Measurements from ENCODE around the gene WNT5A. TPM values are rescaled to one million over a fixed set of nuclear protein-coding genes. Genes with fewer than 3 reads are reported as not detected.

WNT5A gene
- total RNA-seq: 11.1 to 24.5 TPM (median 11.6 TPM) in 3 replicates
- long read RNA-seq, partial matches to known transcripts: 2 of 7 reads
- long read RNA-seq, other reads (novel, unspliced or antisense): 4 of 7 reads

DNA sequence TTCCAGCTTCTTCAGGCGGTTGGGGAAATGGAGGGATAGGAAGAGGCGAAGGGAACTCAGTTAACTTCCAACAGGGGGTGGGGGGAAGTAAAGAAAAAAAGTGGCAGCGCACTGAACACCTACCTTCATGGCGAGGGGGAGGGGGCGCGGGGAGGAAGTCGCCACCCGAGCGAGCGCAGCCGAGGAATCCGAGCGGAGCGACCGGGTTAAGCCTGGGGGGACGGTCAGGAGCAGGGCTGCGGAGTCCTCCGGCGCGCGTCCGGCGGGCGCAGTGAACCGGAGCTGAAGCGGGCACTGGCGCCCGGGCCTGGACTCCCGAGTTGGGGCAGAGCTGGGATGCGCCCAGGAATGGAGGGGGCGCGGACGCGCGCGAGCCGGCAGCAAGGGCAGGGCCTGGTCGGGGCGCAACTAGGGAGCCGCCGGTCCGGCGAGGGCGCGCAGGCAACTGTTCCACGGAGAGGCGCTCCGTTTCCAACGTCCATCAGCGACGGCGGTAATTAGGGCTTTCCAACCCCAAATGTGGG is at the start of gene WNT5A:
Gene WNT5A (minus strand): TSS at position 450 of the 524 bp plus-strand sequence. CDS start 321 bp downstream, at position 129.
- H3K27me3 Mint-ChIP-seq (ENCODE audit: low read depth): peaks cover 2% of the 10 kb centered on the region
- TF ChIP-seq, protein P1, sequence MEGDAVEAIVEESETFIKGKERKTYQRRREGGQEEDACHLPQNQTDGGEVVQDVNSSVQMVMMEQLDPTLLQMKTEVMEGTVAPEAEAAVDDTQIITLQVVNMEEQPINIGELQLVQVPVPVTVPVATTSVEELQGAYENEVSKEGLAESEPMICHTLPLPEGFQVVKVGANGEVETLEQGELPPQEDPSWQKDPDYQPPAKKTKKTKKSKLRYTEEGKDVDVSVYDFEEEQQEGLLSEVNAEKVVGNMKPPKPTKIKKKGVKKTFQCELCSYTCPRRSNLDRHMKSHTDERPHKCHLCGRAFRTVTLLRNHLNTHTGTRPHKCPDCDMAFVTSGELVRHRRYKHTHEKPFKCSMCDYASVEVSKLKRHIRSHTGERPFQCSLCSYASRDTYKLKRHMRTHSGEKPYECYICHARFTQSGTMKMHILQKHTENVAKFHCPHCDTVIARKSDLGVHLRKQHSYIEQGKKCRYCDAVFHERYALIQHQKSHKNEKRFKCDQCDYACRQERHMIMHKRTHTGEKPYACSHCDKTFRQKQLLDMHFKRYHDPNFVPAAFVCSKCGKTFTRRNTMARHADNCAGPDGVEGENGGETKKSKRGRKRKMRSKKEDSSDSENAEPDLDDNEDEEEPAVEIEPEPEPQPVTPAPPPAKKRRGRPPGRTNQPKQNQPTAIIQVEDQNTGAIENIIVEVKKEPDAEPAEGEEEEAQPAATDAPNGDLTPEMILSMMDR (IDR thresholded peaks at IDR 0.05): no peak
- peak within 1 kb of the TSS; percentile 97 for H3K4me3 Mint-ChIP-seq (ENCODE audit: unreplicated experiment)
- no peaks in the 10 kb centered on the region for H3K36me3 Mint-ChIP-seq (ENCODE audit: low read depth)
- DNase-seq (ENCODE audit: low spot score): no peak
- peak within 1 kb of the TSS; percentile 79 for H3K27ac Mint-ChIP-seq (ENCODE audit: unreplicated experiment)
- peaks cover 50% of the 10 kb centered on the region for H3K4me1 Mint-ChIP-seq (ENCODE audit: low read depth)
- H3K9me3 Mint-ChIP-seq (ENCODE audit: low read depth): no peaks in the 10 kb centered on the region

- H3K27ac Mint-ChIP-seq (ENCODE audit: unreplicated experiment): no peak overlapping the region
- peaks cover 3% of the 10 kb centered on the region for H3K27me3 Mint-ChIP-seq (ENCODE audit: low read depth)
- H3K4me3 Mint-ChIP-seq (ENCODE audit: unreplicated experiment): no peak overlapping the region
- TF ChIP-seq, protein P1 (IDR thresholded peaks at IDR 0.05): no peak
- DNase-seq (ENCODE audit: low spot score): no peak
- no peaks in the 10 kb centered on the region for H3K36me3 Mint-ChIP-seq (ENCODE audit: low read depth)
- no peaks in the 10 kb centered on the region for H3K9me3 Mint-ChIP-seq (ENCODE audit: low read depth)
- H3K4me1 Mint-ChIP-seq (ENCODE audit: low read depth): peaks cover 4% of the 10 kb centered on the region
Measured at GRCh38 chr3:55534876-55535275, 47.8 kb upstream of the WNT5A start.

- H3K4me1 Mint-ChIP-seq (ENCODE audit: low read depth): peaks cover 4% of the 10 kb centered on the region
- H3K27me3 Mint-ChIP-seq (ENCODE audit: low read depth): no peaks in the 10 kb centered on the region
- TF ChIP-seq, protein P1 (IDR thresholded peaks at IDR 0.05): no peak
- no peaks in the 10 kb centered on the region for H3K9me3 Mint-ChIP-seq (ENCODE audit: low read depth)
- H3K27ac Mint-ChIP-seq (ENCODE audit: unreplicated experiment): no peak overlapping the region
- DNase-seq (ENCODE audit: low spot score): no peak
- H3K4me3 Mint-ChIP-seq (ENCODE audit: unreplicated experiment): no peak overlapping the region
- no peaks in the 10 kb centered on the region for H3K36me3 Mint-ChIP-seq (ENCODE audit: low read depth)
Measured at GRCh38 chr3:55532806-55533205, 45.7 kb upstream of the WNT5A start.

GRCh38 chr3:55531321-55531720 is 44.2 kb upstream of the WNT5A start:
- Mint-ChIP-seq H3K27ac (ENCODE audit: unreplicated experiment) (no peak overlapping the region), H3K9me3 (ENCODE audit: low read depth) (no peaks in the 10 kb centered on the region), H3K4me1 (ENCODE audit: low read depth) (peaks cover 4% of the 10 kb centered on the region), H3K27me3 (ENCODE audit: low read depth) (no peaks in the 10 kb centered on the region), H3K4me3 (ENCODE audit: unreplicated experiment) (no peak overlapping the region), H3K36me3 (ENCODE audit: low read depth) (no peaks in the 10 kb centered on the region)
- DNase-seq (ENCODE audit: low spot score): no peak
- TF ChIP-seq, protein P1 (IDR thresholded peaks at IDR 0.05): no peak

GRCh38 chr3:55527361-55527760 is 40.3 kb upstream of the WNT5A start:
- TF ChIP-seq, protein P1 (IDR thresholded peaks at IDR 0.05): no peak
- H3K27ac Mint-ChIP-seq (ENCODE audit: unreplicated experiment): no peak overlapping the region
- no peaks in the 10 kb centered on the region for H3K9me3 Mint-ChIP-seq (ENCODE audit: low read depth)
- H3K4me3 Mint-ChIP-seq (ENCODE audit: unreplicated experiment): no peak overlapping the region
- no peaks in the 10 kb centered on the region for H3K27me3 Mint-ChIP-seq (ENCODE audit: low read depth)
- no peaks in the 10 kb centered on the region for H3K36me3 Mint-ChIP-seq (ENCODE audit: low read depth)
- DNase-seq (ENCODE audit: low spot score): no peak
- peaks cover 16% of the 10 kb centered on the region for H3K4me1 Mint-ChIP-seq (ENCODE audit: low read depth)

Measured in chondrocyte (in vitro differentiated cells).